ENCODE data around the gene FBXL13.

The FBXL13 gene

GRCh38 chr7:102926783-102927140 is 147.8 kb downstream of the FBXL13 start:
- no peak for DNase-seq (ENCODE audit: low read depth)
- no peak for TF ChIP-seq CTCF (IDR thresholded peaks at IDR 0.05; ENCODE audit: insufficient read depth, low read depth, low read length, missing control alignments)

GRCh38 chr7:102925976-102926782 is 148.4 kb downstream of the FBXL13 start:
- DNase-seq (ENCODE audit: low read depth), result no peak
- no peak for TF ChIP-seq CTCF (IDR thresholded peaks at IDR 0.05; ENCODE audit: insufficient read depth, low read depth, low read length, missing control alignments)
- no peak overlapping the region for H3K4me3 ChIP-seq (ENCODE audit: low read depth, low read length)

More at GRCh38 chr7:102926783-102927140, 147.8 kb downstream of the FBXL13 start:
- H3K4me3 ChIP-seq (ENCODE audit: low read depth, low read length), result no peak overlapping the region

GRCh38 chr7:102918845-102919244 is 155.8 kb downstream of the FBXL13 start:
- TF ChIP-seq CTCF (IDR thresholded peaks at IDR 0.05; ENCODE audit: insufficient read depth, low read depth, low read length, missing control alignments), result no peak

GRCh38 chr7:102917436-102918353 is 156.9 kb downstream of the FBXL13 start:
- TF ChIP-seq CTCF (IDR thresholded peaks at IDR 0.05; ENCODE audit: insufficient read depth, low read depth, low read length, missing control alignments), result no peak
- DNase-seq (ENCODE audit: low read depth), result no peak
- H3K4me3 ChIP-seq (ENCODE audit: low read depth, low read length), result no peak overlapping the region

More at GRCh38 chr7:102918845-102919244, 155.8 kb downstream of the FBXL13 start:
- no peak for DNase-seq (ENCODE audit: low read depth)
- H3K4me3 ChIP-seq (ENCODE audit: low read depth, low read length), result no peak overlapping the region

- TF ChIP-seq CTCF (IDR thresholded peaks at IDR 0.05; ENCODE audit: insufficient read depth, low read depth, low read length, missing control alignments), result no peak
- DNase-seq (ENCODE audit: low read depth), result no peak
- no peak overlapping the region for H3K4me3 ChIP-seq (ENCODE audit: low read depth, low read length)
Observed at GRCh38 chr7:102916881-102917280, 157.7 kb downstream of the FBXL13 start.

- DNase-seq (ENCODE audit: low read depth), result no peak
- no peak for TF ChIP-seq CTCF (IDR thresholded peaks at IDR 0.05; ENCODE audit: insufficient read depth, low read depth, low read length, missing control alignments)
- H3K4me3 ChIP-seq (ENCODE audit: low read depth, low read length), result no peak overlapping the region
Observed at GRCh38 chr7:102916426-102916825, 158.2 kb downstream of the FBXL13 start.

All from GM12865 (cell line).